ENCODE measurements around the gene MEX3A. TPM values are rescaled to one million over a fixed set of nuclear protein-coding genes. Genes with fewer than 3 reads are reported as not detected.

MEX3A gene
- total and polyA plus RNA-seq, 2 experiments from 2014 or later: 18.5 to 38.1 TPM

- Mint-ChIP-seq H3K36me3 (ENCODE audit: low read depth) (no peaks in the 10 kb centered on the region), H3K4me3 (no peak overlapping the region), H3K27me3 (ENCODE audit: insufficient read depth, low read depth, poor library complexity) (peaks cover 42% of the 10 kb centered on the region), H3K4me1 (peaks cover 48% of the 10 kb centered on the region), H3K27ac (no peak overlapping the region), H3K9me3 (no peaks in the 10 kb centered on the region; the same call in 2 of the 3 replicates)
- peaks cover 5% of the 10 kb centered on the region; the same call in 1 of the 2 replicates for H4K20me1 ChIP-seq (replicated peaks; ENCODE audit: insufficient read depth)
- no peak overlapping the region for H3K27ac ChIP-seq (ENCODE audit: low read depth)
- no peak for TF ChIP-seq ZNF462 (CRISPR knock-in tag; IDR thresholded peaks at IDR 0.05)
- peaks cover 41% of the 10 kb centered on the region for H3K4me1 ChIP-seq (ENCODE audit: insufficient read depth)
- no peak for DNase-seq (ENCODE audit: low spot score)
- H3K9me2 ChIP-seq (ENCODE audit: insufficient read depth): no peaks in the 10 kb centered on the region
- H3K79me2 ChIP-seq (replicated peaks; ENCODE audit: insufficient read depth): no peaks in the 10 kb centered on the region
- no peak overlapping the region for H2AFZ ChIP-seq
- H3K4me3 ChIP-seq: no peak overlapping the region
- peaks cover 37% of the 10 kb centered on the region for H3F3A ChIP-seq (replicated peaks; ENCODE audit: low read depth)
- no peak overlapping the region for H3K4me2 ChIP-seq
- H3K27me3 ChIP-seq (ENCODE audit: insufficient read depth): 0 out of 2 replicates have a peak, but pooled peaks cover 2% of the 10 kb centered on the region
- ATAC-seq: no peak
- H3K36me3 ChIP-seq (ENCODE audit: insufficient read depth): no peaks in the 10 kb centered on the region
Measured at GRCh38 chr1:156108664-156109241, 26.5 kb upstream of the MEX3A start.

GRCh38 chr1:156108057-156108456 lies 25.8 kb upstream of the MEX3A start:
- no peak overlapping the region for H3K27ac Mint-ChIP-seq
- TF ChIP-seq EZH2phosphoT487 (IDR thresholded peaks at IDR 0.05; ENCODE audit: unreplicated experiment) (no peak), ETS1 (IDR thresholded peaks at IDR 0.05) (no peak), STAT1 (IDR thresholded peaks at IDR 0.05; ENCODE audit: unreplicated experiment) (no peak), POLR2AphosphoS5 (IDR thresholded peaks at IDR 0.05; ENCODE audit: low read depth) (no peak), CTCF (conservative IDR thresholded peaks at IDR 0.05; ENCODE audit: low read depth in 2 of 2) (no peak), EZH2 (IDR thresholded peaks at IDR 0.05; ENCODE audit: low read depth, unreplicated experiment) (no peak), ZNF114 (CRISPR knock-in tag; IDR thresholded peaks at IDR 0.05) (no peak), JUNB (IDR thresholded peaks at IDR 0.05; ENCODE audit: unreplicated experiment) (no peak), CREB1 (CRISPR knock-in tag; IDR thresholded peaks at IDR 0.05; ENCODE audit: low read depth) (no peak), ZNF331 (CRISPR knock-in tag; IDR thresholded peaks at IDR 0.05; ENCODE audit: low read depth) (no peak)

More at GRCh38 chr1:156108057-156108456, 25.8 kb upstream of the MEX3A start:
- H3K4me3 ChIP-seq: no peak overlapping the region
- peaks cover 40% of the 10 kb centered on the region for H3K27me3 Mint-ChIP-seq (ENCODE audit: insufficient read depth, low read depth, poor library complexity)
- peaks cover 47% of the 10 kb centered on the region for H3K4me1 Mint-ChIP-seq
- H4K20me1 ChIP-seq (replicated peaks; ENCODE audit: insufficient read depth): peaks cover 5% of the 10 kb centered on the region; the same call in 1 of the 2 replicates
- no peak overlapping the region for H3K4me3 Mint-ChIP-seq
- no peak overlapping the region for H3K27ac ChIP-seq (ENCODE audit: low read depth)
- H3K4me1 ChIP-seq (ENCODE audit: insufficient read depth): peaks cover 36% of the 10 kb centered on the region
- H3K79me2 ChIP-seq (replicated peaks; ENCODE audit: insufficient read depth): no peaks in the 10 kb centered on the region
- H3F3A ChIP-seq (replicated peaks; ENCODE audit: low read depth): peaks cover 34% of the 10 kb centered on the region
- H2AFZ ChIP-seq: no peak overlapping the region
- H3K27me3 ChIP-seq (ENCODE audit: insufficient read depth): no peaks in the 10 kb centered on the region
- ATAC-seq (no peak), DNase-seq (ENCODE audit: low spot score) (no peak)
- no peak overlapping the region for H3K4me2 ChIP-seq
- H3K36me3 Mint-ChIP-seq (ENCODE audit: low read depth): no peaks in the 10 kb centered on the region
- H3K9me3 Mint-ChIP-seq: no peaks in the 10 kb centered on the region; the same call in 2 of the 3 replicates
- no peaks in the 10 kb centered on the region for H3K9me2 ChIP-seq (ENCODE audit: insufficient read depth)
- H3K36me3 ChIP-seq (ENCODE audit: insufficient read depth): no peaks in the 10 kb centered on the region
